ENCODE data around the gene DPY19L1. TPM values are rescaled to one million over a fixed set of nuclear protein-coding genes. Genes with fewer than 3 reads are reported as not detected.

Gene DPY19L1
- total RNA-seq, 1 experiment from 2014 or later: 14.3 TPM

Small RNAs within 50 kb of the gene (microRNA-seq; reads per million reads assigned to microRNA genes)
- gene MIR548N (ENCODE audit: borderline microRNAs expressed): not detected

Other genes starting within 250 kb of the DPY19L1 start
- not detected in 2 replicates for gene TBX20, start 216.6 kb upstream of the DPY19L1 start, total RNA-seq (2021)

Data from H9 (cell line).